GM12878 (cell line): ENCODE measurements around the gene THOC1. TPM values are rescaled to one million over a fixed set of nuclear protein-coding genes. Genes with fewer than 3 reads are reported as not detected.

ENCODE experiments used
- ATAC-seq: fragments of 200-7000 bp; cut with Tn5 transposase; 3 replicates; pipeline ENCODE4 v1.9.1; 2020; ENCODE audit warnings: mild to moderate bottlenecking, moderate library complexity
- BruUV-seq: library from RNA; stranded (reverse); fragments of 400-500 nt; replicated peaks from 2 replicates; lab custom pipeline; 2021; lab: Mats Ljungman, UMichigan
- CTCF ChIA-PET: fragments of 300-600 bp; sonication (Branson Sonifier 250); formaldehyde crosslinking; extraction: SDS; loops from one replicate; lab custom pipeline; 2021; ENCODE audit warnings: inconsistent platforms; lab: Yijun Ruan, JAX
- POLR2A ChIA-PET: fragments of 350-600 bp; formaldehyde crosslinking; extraction: SDS; loops from one replicate; lab custom pipeline; 2021; ENCODE audit warnings: inconsistent platforms; lab: Charles Lee
- RAD21 ChIA-PET: fragments of 300-600 bp; sonication (Branson Sonifier 250); formaldehyde crosslinking; loops from one replicate; lab custom pipeline; 2023; ENCODE audit warnings: antibody characterized with exemption; ENCODE audit not compliant: unreplicated experiment; lab: Charles Lee
- SMC1A ChIA-PET: fragments of 300-600 bp; sonication (Branson Sonifier 250); formaldehyde crosslinking; loops from one replicate; lab custom pipeline; 2023; ENCODE audit not compliant: unreplicated experiment, uncharacterized antibody; lab: Charles Lee
- DNase-seq: peaks from one replicate; pipeline ENCODE4 v3.0.0-alpha.2; 2011; ENCODE audit warnings: low read depth, low spot score
- FAIRE-seq: peaks from 3 replicates; lab custom pipeline; 2011; peaks lifted over from hg19 to GRCh38; lab: Jason Lieb, UNC
- H2AFZ ChIP-seq: 2 replicates; pipeline ENCODE4 v1.6.0; 2011; ENCODE audit warnings: low read depth, low read length, control low read depth; ENCODE audit not compliant: control insufficient read depth
- H3K27ac ChIP-seq: 2 replicates; pipeline ENCODE4 v1.5.1; 2011; ENCODE audit warnings: control low read depth; ENCODE audit not compliant: control insufficient read depth, insufficient read depth
- H3K27me3 ChIP-seq, 2 experiments: replicated peaks in 1 of 2; 2 replicates each; pipeline versions ENCODE4 v1.6.0 to v1.6.1; 2011; ENCODE audit warnings: low read length in 1 of 2; ENCODE audit not compliant: control insufficient read depth in 2 of 2, insufficient read depth in 2 of 2
- H3K36me3 ChIP-seq, 2 experiments: 2 replicates each; pipeline ENCODE4 v1.5.1; 2011; ENCODE audit warnings: low read length in 1 of 2; ENCODE audit not compliant: control insufficient read depth in 2 of 2, insufficient read depth in 2 of 2
- H3K4me1 ChIP-seq: 2 replicates; pipeline ENCODE4 v1.6.1; 2011; ENCODE audit warnings: mild to moderate bottlenecking, low read length, moderate library complexity, mixed read lengths; ENCODE audit not compliant: control insufficient read depth, insufficient read depth
- H3K4me2 ChIP-seq: 2 replicates; pipeline ENCODE4 v1.6.0; 2011; ENCODE audit warnings: control low read depth; ENCODE audit not compliant: control insufficient read depth, insufficient read depth
- H3K4me3 ChIP-seq: fragments of 200-600 bp; sonication (generic); 2 replicates; pipeline ENCODE4 v1.5.1; 2016
- H3K79me2 ChIP-seq: 2 replicates; pipeline ENCODE4 v1.6.0; 2011; ENCODE audit warnings: low read length; ENCODE audit not compliant: control insufficient read depth, insufficient read depth
- H3K9ac ChIP-seq: 2 replicates; pipeline ENCODE4 v1.8.0; 2011; ENCODE audit warnings: low read length, control low read depth, mixed read lengths; ENCODE audit not compliant: control insufficient read depth, insufficient read depth
- H3K9me3 ChIP-seq: replicated peaks from 3 replicates; pipeline ENCODE4 v1.5.1; 2011; ENCODE audit warnings: mild to moderate bottlenecking, low read length; ENCODE audit not compliant: control insufficient read depth, insufficient read depth
- H4K20me1 ChIP-seq: 2 replicates; pipeline ENCODE4 v1.6.0; 2011; ENCODE audit not compliant: control insufficient read depth, insufficient read depth
- BCL11A ChIP-seq: IDR thresholded peaks from 2 replicates; pipeline ENCODE4 v1.6.1; 2011; ENCODE audit warnings: low read depth, low read length
- CBFB ChIP-seq: IDR thresholded peaks from 2 replicates; pipeline ENCODE4 v1.6.1; 2016; ENCODE audit warnings: antibody characterized with exemption, low read depth
- CHD2 ChIP-seq: IDR thresholded peaks from 2 replicates; pipeline ENCODE4 v1.6.1; 2011; ENCODE audit warnings: low read depth, low read length, improper control_type of control experiment, borderline replicate concordance
- GABPA ChIP-seq: IDR thresholded peaks from 2 replicates; pipeline ENCODE4 v1.6.1; 2014; ENCODE audit warnings: antibody characterized with exemption, low read depth, mild to moderate bottlenecking, inconsistent platforms
- IKZF1 ChIP-seq: fragments of 450-650 bp; conservative IDR thresholded peaks from 2 replicates; pipeline ENCODE4 v1.6.1; 2017; ENCODE audit warnings: antibody characterized with exemption, mild to moderate bottlenecking
- KAT2A ChIP-seq: conservative IDR thresholded peaks from 2 replicates; pipeline ENCODE4 v1.6.1; 2011; ENCODE audit warnings: low read depth, low read length; ENCODE audit not compliant: control insufficient read depth
- MTA2 ChIP-seq: fragments of 450-650 bp; IDR thresholded peaks from 2 replicates; pipeline ENCODE4 v1.6.1; 2016; ENCODE audit warnings: low read depth, mild to moderate bottlenecking, moderate library complexity
- POU2F2 ChIP-seq: IDR thresholded peaks from 3 replicates; pipeline ENCODE4 v1.6.1; 2011; ENCODE audit warnings: low read depth, mild to moderate bottlenecking, low read length, borderline replicate concordance
- SPI1 ChIP-seq: IDR thresholded peaks from 2 replicates; pipeline ENCODE4 v1.6.1; 2011; ENCODE audit warnings: low read depth, mild to moderate bottlenecking, low read length, moderate library complexity, borderline replicate concordance; ENCODE audit not compliant: insufficient read depth
- WGBS: methylation state at CpG from one replicate; pipeline ENCODE4 v1.1.6; 2016; ENCODE audit warnings: low lambda C conversion rate; ENCODE audit not compliant: insufficient replicate concordance, insufficient coverage; ENCODE audit errors: missing lambda C conversion rate; 5-methylcytosine and 5-hydroxymethylcytosine counted together
- in situ Hi-C: fragments of 300-500 bp; cut with MboI; formaldehyde crosslinking; loops from 9 replicates; pipeline ENCODE4 v1.14.3; 2018; ENCODE audit warnings: mixed read lengths
- intact Hi-C: fragments of 100-400 bp; cut with micrococcal nuclease; formaldehyde crosslinking; loops from one replicate; pipeline ENCODE4 v1.14.2; 2022; ENCODE audit not compliant: unreplicated experiment
- polyA plus RNA-seq, 11 experiments: library from polyadenylated mRNA; depleted of rRNA in 4 of 11; unstranded in 6 of 11; stranded (reverse) in 5 of 11; fragments of >200 nt; fragmentation: Nextera tagmentation in 4 of 11; fragmentation: Illumina TruSeq in 1 of 11; extraction: Ambion mirVana in 4 of 11; extraction: Trizol in 1 of 11; gene quantifications; 1 replicate in 1 of 11; 2 replicates in 10 of 11; pipeline versions ENCODE4 v1.2.1 to v1.2.3, GENCODE V29; 2011 to 2016; ENCODE audit warnings: inconsistent platforms in 2 of 11, missing spikeins in 2 of 11, low read depth in 1 of 11
- total RNA-seq, 4 experiments: library from RNA; depleted of rRNA in 3 of 4; stranded (reverse); fragments of >200 nt in 3 of 4; fragmentation: Illumina TruSeq in 1 of 4; extraction: Trizol in 1 of 4; gene quantifications; 2 replicates each; pipeline versions ENCODE4 v1.2.1 to v1.2.3, GENCODE V29; 2013 to 2021

The THOC1 gene
- total and polyA plus RNA-seq, 10 of the 15 experiments (the other 5 are each of a cell fraction or from before 2014, with no cell fraction given), result 32.8 to 99.8 (median 49.0) TPM

DNA sequence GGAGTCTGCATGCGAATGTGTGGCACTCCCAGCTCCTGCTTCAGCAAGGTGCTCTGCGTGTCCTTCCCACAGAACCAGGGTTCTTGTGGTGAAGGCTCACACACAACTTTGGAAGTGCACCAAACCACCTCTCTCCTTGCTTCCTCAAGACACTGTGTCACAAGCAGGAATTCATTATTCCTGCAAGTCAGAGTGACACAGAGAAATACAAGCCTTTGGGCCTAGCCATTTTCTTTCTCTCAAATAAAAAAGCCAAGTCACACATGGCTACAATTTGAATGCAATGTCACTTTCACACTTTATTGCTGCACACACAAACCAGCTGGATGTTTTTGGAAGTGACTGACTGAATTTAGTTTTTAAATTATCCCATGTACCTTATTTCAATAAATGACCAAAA, 30.1 kb upstream of the THOC1 start:
- ChIA-PET CTCF (interaction anchor here (1.2 kb wide), 1 partner anchor 9 kb away, joined by 3 read pairs; no protein-coding TSS in a partner anchor), RAD21 (interaction anchor here (0.6 kb wide), 1 partner anchor 161 kb away, joined by 7 read pairs; no protein-coding TSS in a partner anchor), SMC1A (no interaction called here), POLR2A (no interaction called here)
- ATAC-seq (no peak), FAIRE-seq (no peak), DNase-seq (no peak)
- Histone ChIP-seq H3K9me3 (no peaks in the 10 kb centered on the region), H3K9ac (no peak overlapping the region), H3K79me2 (no peaks in the 10 kb centered on the region), H2AFZ (no peak overlapping the region), H4K20me1 (no peaks in the 10 kb centered on the region), H3K36me3 (no peaks in the 10 kb centered on the region), H3K27ac (no peak overlapping the region), H3K4me1 (no peaks in the 10 kb centered on the region), H3K4me3 (no peak overlapping the region), H3K27me3 (no peaks in the 10 kb centered on the region), H3K4me2 (no peak overlapping the region)
- 28% methylated on average over 2 of the region's 2 CpGs for WGBS
- BruUV-seq, result no TSS peak
- in situ Hi-C loops (no loop called here), intact Hi-C loops (no loop called here)
- TF ChIP-seq SPI1 (no peak), MTA2 (no peak), KAT2A (no peak), BCL11A (no peak), POU2F2 (no peak), GABPA (no peak), IKZF1 (no peak), CHD2 (no peak), CBFB (no peak)
